NT2/D1 (cell line): ENCODE data around the gene DCHS1.

ENCODE experiments used
- DNase-seq: peaks from one replicate; pipeline ENCODE4 v3.0.0-alpha.2; 2011; ENCODE audit warnings: low read depth, low spot score
- H3K27me3 ChIP-seq: 2 replicates; pipeline ENCODE4 v1.6.0; 2011; ENCODE audit warnings: mild to moderate bottlenecking; ENCODE audit not compliant: insufficient read length, insufficient read depth
- H3K36me3 ChIP-seq: 2 replicates; pipeline ENCODE4 v1.6.1; 2011; ENCODE audit warnings: mild to moderate bottlenecking, low read length, mixed read lengths; ENCODE audit not compliant: insufficient read depth, insufficient read length
- H3K4me1 ChIP-seq: 2 replicates; pipeline ENCODE4 v1.5.1; 2011; ENCODE audit not compliant: insufficient read depth, insufficient read length
- H3K4me3 ChIP-seq: 2 replicates; pipeline ENCODE4 v1.5.1; 2011; ENCODE audit warnings: low read depth; ENCODE audit not compliant: insufficient read length
- H3K9ac ChIP-seq: 2 replicates; pipeline ENCODE4 v1.6.0; 2011; ENCODE audit warnings: low read depth; ENCODE audit not compliant: insufficient read length
- H3K9me3 ChIP-seq: 2 replicates; pipeline ENCODE4 v1.5.1; 2011; ENCODE audit warnings: mild to moderate bottlenecking, low read length; ENCODE audit not compliant: insufficient read depth
- SUZ12 ChIP-seq: IDR thresholded peaks from 2 replicates; pipeline ENCODE4 v1.6.1; 2011; ENCODE audit not compliant: insufficient read length, insufficient read depth; ENCODE audit errors: extremely low read depth
- YY1 ChIP-seq: IDR thresholded peaks from 2 replicates; pipeline ENCODE4 v1.6.1; 2011; ENCODE audit not compliant: insufficient read length, insufficient read depth
- ZNF274 ChIP-seq: IDR thresholded peaks from 2 replicates; pipeline ENCODE4 v1.6.1; 2011; ENCODE audit warnings: mild to moderate bottlenecking, low read depth, low read length

The DCHS1 gene

DNA sequence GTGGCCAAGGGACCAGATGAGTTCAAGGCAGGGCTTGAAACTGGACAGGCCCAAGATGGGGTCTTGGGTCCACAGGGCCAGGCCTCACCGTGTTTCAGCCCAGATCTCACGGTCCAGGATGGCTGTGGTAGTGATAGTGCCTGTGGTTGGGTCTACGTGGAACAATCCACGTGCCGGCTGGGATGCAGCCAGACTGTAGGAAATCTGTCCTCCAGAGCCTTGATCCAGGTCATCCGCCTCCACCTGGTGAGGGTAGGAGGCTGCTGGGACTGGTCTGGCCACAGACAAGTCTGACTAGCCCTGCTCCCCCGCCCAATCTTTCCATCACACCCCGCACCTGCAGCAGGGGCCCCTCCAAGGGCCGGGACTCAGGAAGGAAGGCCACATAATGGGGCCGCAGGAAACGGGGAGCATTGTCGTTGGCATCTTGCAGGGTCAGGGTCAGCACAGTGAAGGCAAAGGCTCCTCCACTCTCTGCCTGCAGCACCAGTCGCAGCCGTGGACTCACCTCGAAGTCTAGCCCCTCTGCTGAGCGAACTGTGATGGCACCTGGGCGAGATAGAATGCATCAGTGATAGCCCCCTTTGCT is 29.7 kb downstream of the DCHS1 start:
- Histone ChIP-seq H3K4me1 (no peaks in the 10 kb centered on the region), H3K9me3 (no peaks in the 10 kb centered on the region), H3K4me3 (no peak overlapping the region), H3K27me3 (peaks cover 14% of the 10 kb centered on the region), H3K9ac (no peak overlapping the region), H3K36me3 (peaks cover 80% of the 10 kb centered on the region)
- TF ChIP-seq SUZ12 (no peak), YY1 (no peak), ZNF274 (no peak)
- no peak for DNase-seq

GRCh38 chr11:6625156-6625831 is 30.3 kb downstream of the DCHS1 start:
- no peak for DNase-seq
- no peak overlapping the region for H3K4me3 ChIP-seq
- H3K4me1 ChIP-seq = no peaks in the 10 kb centered on the region
- peaks cover 8% of the 10 kb centered on the region for H3K27me3 ChIP-seq
- TF ChIP-seq ZNF274 = no peak
- TF ChIP-seq SUZ12 = no peak
- TF ChIP-seq YY1 = no peak
- no peaks in the 10 kb centered on the region for H3K9me3 ChIP-seq
- H3K36me3 ChIP-seq = peaks cover 73% of the 10 kb centered on the region
- H3K9ac ChIP-seq = no peak overlapping the region

- TF ChIP-seq SUZ12 (no peak), YY1 (no peak), ZNF274 (no peak)
- no peak overlapping the region for H3K4me3 ChIP-seq
- no peaks in the 10 kb centered on the region for H3K9me3 ChIP-seq
- H3K27me3 ChIP-seq = no peaks in the 10 kb centered on the region
- no peak overlapping the region for H3K9ac ChIP-seq
- no peaks in the 10 kb centered on the region for H3K4me1 ChIP-seq
- H3K36me3 ChIP-seq = peaks cover 57% of the 10 kb centered on the region
- no peak for DNase-seq
Measured at GRCh38 chr11:6623391-6624363, 31.9 kb downstream of the DCHS1 start.

- Histone ChIP-seq H3K9ac (no peak overlapping the region), H3K4me3 (no peak overlapping the region), H3K36me3 (peaks cover 53% of the 10 kb centered on the region), H3K4me1 (peaks cover 3% of the 10 kb centered on the region), H3K27me3 (no peaks in the 10 kb centered on the region), H3K9me3 (no peaks in the 10 kb centered on the region)
- TF ChIP-seq ZNF274 (no peak), YY1 (no peak), SUZ12 (no peak)
- no peak for DNase-seq
Measured at GRCh38 chr11:6622261-6623171, 33.1 kb downstream of the DCHS1 start.

GRCh38 chr11:6621711-6622211 is 33.8 kb downstream of the DCHS1 start:
- no peak overlapping the region for H3K4me3 ChIP-seq
- H3K9me3 ChIP-seq = no peaks in the 10 kb centered on the region
- H3K9ac ChIP-seq = no peak overlapping the region
- no peaks in the 10 kb centered on the region for H3K27me3 ChIP-seq
- DNase-seq = no peak
- no peak for TF ChIP-seq YY1
- TF ChIP-seq ZNF274 = no peak
- TF ChIP-seq SUZ12 = no peak
- H3K36me3 ChIP-seq = peaks cover 53% of the 10 kb centered on the region
- peaks cover 3% of the 10 kb centered on the region for H3K4me1 ChIP-seq

GRCh38 chr11:6620636-6621035 is 35.0 kb downstream of the DCHS1 start:
- H3K9me3 ChIP-seq = no peaks in the 10 kb centered on the region
- no peak overlapping the region for H3K9ac ChIP-seq
- H3K4me3 ChIP-seq = no peak overlapping the region
- no peak for TF ChIP-seq YY1
- TF ChIP-seq SUZ12 = no peak
- TF ChIP-seq ZNF274 = no peak
- peaks cover 3% of the 10 kb centered on the region for H3K4me1 ChIP-seq
- H3K27me3 ChIP-seq = no peaks in the 10 kb centered on the region
- peaks cover 51% of the 10 kb centered on the region for H3K36me3 ChIP-seq
- no peak for DNase-seq
